Heart left ventricle (tissue), 16 donors: ENCODE results near the gene SPTLC3. TPM values are rescaled to one million over a fixed set of nuclear protein-coding genes. Genes with fewer than 3 reads are reported as not detected.

Experiments
- ATAC-seq, 4 donors: fragments of 200-7000 bp; cut with Tn5 transposase; one replicate each; pipeline ENCODE4 v1.9.1; 2020 to 2022; ENCODE audit warnings: moderate library complexity in 4 of 4, mild to moderate bottlenecking in 3 of 4, moderate number of reproducible peaks in 1 of 4
- DNase-seq, 5 donors: peaks; one replicate each; pipeline ENCODE4 v3.0.0-alpha.2; 2020
- H3K27ac ChIP-seq, 12 donors: fragments of 200-600 bp; sonication (generic) in 4 of 12; one replicate each; pipeline versions ENCODE4 v1.5.0 to v1.8.0; 2016 to 2022; ENCODE audit warnings: mild to moderate bottlenecking in 2 of 12
- H3K27me3 ChIP-seq, 9 donors: fragments of 200-600 bp; sonication (generic) in 2 of 9; one replicate each; pipeline versions ENCODE4 v1.5.1 to v1.8.0; 2016 to 2022; ENCODE audit warnings: mild to moderate bottlenecking in 3 of 9
- H3K36me3 ChIP-seq, 9 donors: fragments of 200-600 bp; sonication (generic) in 2 of 9; one replicate each; pipeline versions ENCODE4 v1.5.0 to v1.8.0; 2018 to 2022; ENCODE audit warnings: mild to moderate bottlenecking in 2 of 9
- H3K4me1 ChIP-seq, 12 donors: fragments of 200-600 bp; sonication (generic) in 4 of 12; one replicate each; pipeline versions ENCODE4 v1.5.0 to v1.8.0; 2016 to 2022; ENCODE audit warnings: mild to moderate bottlenecking in 3 of 12
- H3K4me3 ChIP-seq, 12 donors: fragments of 200-600 bp; sonication (generic) in 4 of 12; one replicate each; pipeline versions ENCODE4 v1.5.0 to v1.8.0; 2017 to 2022; ENCODE audit warnings: mild to moderate bottlenecking in 9 of 12, moderate library complexity in 4 of 12
- H3K9me3 ChIP-seq, 12 donors: fragments of 200-600 bp; sonication (generic) in 4 of 12; one replicate each; pipeline versions ENCODE4 v1.5.0 to v1.8.0; 2016 to 2022; ENCODE audit warnings: mild to moderate bottlenecking in 1 of 12
- CTCF ChIP-seq, 12 donors: fragments of 200-600 bp; sonication (generic) in 4 of 12; IDR thresholded peaks; one replicate each; pipeline versions ENCODE4 v1.5.0 to v1.8.0; 2018 to 2022; ENCODE audit warnings: antibody characterized with exemption in 12 of 12, mild to moderate bottlenecking in 5 of 12
- POLR2A ChIP-seq, 2 donors: fragments of 450-650 bp; IDR thresholded peaks; one replicate each; pipeline ENCODE4 v1.6.1; 2017; ENCODE audit warnings: antibody characterized with exemption in 2 of 2, mild to moderate bottlenecking in 2 of 2, moderate library complexity in 2 of 2
- WGBS, 4 donors: extraction: QIAGEN DNeasy Blood & Tissue Kit in 2 of 4; methylation state at CpG; one replicate each; pipeline versions ENCODE4 v1.1.5 to v1.1.7; 2013 to 2018; 5-methylcytosine and 5-hydroxymethylcytosine counted together
- intact Hi-C, 10 donors: fragments of 100-400 bp; cut with DNase I; formaldehyde crosslinking; loops; one replicate each; pipeline versions ENCODE4 v1.11.1 to v1.14.2; 2022
- polyA plus RNA-seq, 2 donors: library from polyadenylated mRNA; stranded (reverse); fragments of 200-250 nt; gene quantifications; one replicate each; pipeline ENCODE4 v1.2.3, GENCODE V29; 2013
- total RNA-seq, 9 donors: library from RNA; depleted of rRNA in 2 of 9; stranded (reverse); fragments of >200 nt in 2 of 9; fragmentation: NEBNext Ultra II Directional in 3 of 9; extraction: Animal tissue kit (Norgen Biotek cat#: 25700) in 3 of 9; gene quantifications; one replicate each; pipeline versions ENCODE4 v1.1.0 to v1.2.4, GENCODE V29; 2016 to 2023
- donor health status: ischemic (EF 13 %, LVEDD 7.1; RV severe dilation, severe dysfunction).
- donor health status: healthy with polysubstance abuse.
- donor health status: DM: no; HTN: yes; CAD: no.
- donor health status: DM: no; HTN: no; CAD: no.
- donor health status: ischemic (EF 25% LVEDD 6.9; RV normal size, moderate dysfunction).
- donor health status: ischemic (EF 25% LVEDD 5.7; RV mildly dilated, moderate dysfunction).
- donor health status: healthy.
- donor health status: DM: yes; HTN: yes; CAD: no.
- donor health status: ischemic (EF 35%, LVEDD 5.7; RV mildly dilated, moderate dysfunction).
- donor health status: nonischemic (EF 11% LVEDD 7.7; RV severe dilation, severe dysfunction).
- donor health status: DM: yes; HTN: yes; CAD: no.
- donor health status: PGD.
- donor health status: ischemic (EF 29% LVEDD 5.4; RV normal size, mild dysfunction).
- donor health status: nonischemic (EF 23%, LVEDD 6.1; RV moderate dilation, normal function).

The SPTLC3 gene
- total and polyA plus RNA-seq, 11 donors, result 0.57 to 15.4 (median 6.0) TPM

- TF ChIP-seq CTCF (IDR thresholded peaks at IDR 0.05), result no peak
- TF ChIP-seq POLR2A (IDR thresholded peaks at IDR 0.05), result no peak
- ATAC-seq (no peak), DNase-seq (no peak)
- Histone ChIP-seq H3K27ac (no peak overlapping the region), H3K4me1 (no peaks in the 10 kb centered on the region), H3K4me3 (no peak overlapping the region), H3K27me3 (no peaks in the 10 kb centered on the region), H3K36me3 (no peaks in the 10 kb centered on the region), H3K9me3 (peaks cover 0 to 3% (median 0%) of the 10 kb centered on the region in 12 donors)
- intact Hi-C loops, result no loop called here
- 65 to 91% (median 81%) methylated on average over 3 of the region's 3 CpGs for WGBS, 4 donors
Observed at GRCh38 chr20:13141546-13141945, 132.8 kb downstream of the SPTLC3 start.

GRCh38 chr20:13142143-13142542 lies 133.4 kb downstream of the SPTLC3 start:
- no peaks in the 10 kb centered on the region for H3K27me3 ChIP-seq
- intact Hi-C loops, result no loop called here
- H3K36me3 ChIP-seq, result peaks cover 0 to 3% (median 0%) of the 10 kb centered on the region in 9 donors
- no peak overlapping the region for H3K4me3 ChIP-seq
- DNase-seq (no peak), ATAC-seq (no peak)
- no peak overlapping the region for H3K27ac ChIP-seq
- 36 to 58% (median 46%) methylated on average over 1 of the region's 1 CpG for WGBS, 4 donors
- TF ChIP-seq CTCF (IDR thresholded peaks at IDR 0.05) (no peak), POLR2A (IDR thresholded peaks at IDR 0.05) (no peak)
- H3K9me3 ChIP-seq, result peaks cover 0 to 3% (median 0%) of the 10 kb centered on the region in 12 donors
- H3K4me1 ChIP-seq, result peaks cover 0 to 6% (median 0%) of the 10 kb centered on the region in 12 donors

- Histone ChIP-seq H3K4me3 (no peak overlapping the region), H3K4me1 (peaks cover 0 to 20% (median 0%) of the 10 kb centered on the region in 12 donors), H3K9me3 (peaks cover 0 to 3% (median 0%) of the 10 kb centered on the region in 12 donors), H3K36me3 (peaks cover 0 to 3% (median 0%) of the 10 kb centered on the region in 9 donors), H3K27me3 (no peaks in the 10 kb centered on the region), H3K27ac (peak overlapping the region in 3 of 12 donors; percentile 29 to 45 (median 39))
- WGBS, 4 donors, result 20 to 36% (median 31%) methylated on average over 5 to 8 of the region's 8 CpGs
- DNase-seq, result no peak
- TF ChIP-seq CTCF (IDR thresholded peaks at IDR 0.05), result no peak
- TF ChIP-seq POLR2A (IDR thresholded peaks at IDR 0.05), result no peak
- intact Hi-C loops, result no loop called here
- peak; percentile 72 to 94 (median 90) for ATAC-seq
Observed at GRCh38 chr20:13147071-13147963, 138.5 kb downstream of the SPTLC3 start.

GRCh38 chr20:13147971-13148370 lies 139.2 kb downstream of the SPTLC3 start:
- no peak for ATAC-seq
- no peak for DNase-seq
- TF ChIP-seq POLR2A (IDR thresholded peaks at IDR 0.05) (no peak), CTCF (IDR thresholded peaks at IDR 0.05) (no peak)
- Histone ChIP-seq H3K36me3 (peaks cover 0 to 3% (median 0%) of the 10 kb centered on the region in 9 donors), H3K4me3 (no peak overlapping the region), H3K27ac (no peak overlapping the region), H3K9me3 (peaks cover 0 to 3% (median 0%) of the 10 kb centered on the region in 12 donors), H3K4me1 (peaks cover 0 to 20% (median 0%) of the 10 kb centered on the region in 12 donors), H3K27me3 (no peaks in the 10 kb centered on the region)
- intact Hi-C loops, result no loop called here
- WGBS, 4 donors, result 75 to 87% (median 78%) methylated on average over 3 of the region's 3 CpGs
